Measurements from ENCODE around the gene PSMD13.

The PSMD13 gene

DNA sequence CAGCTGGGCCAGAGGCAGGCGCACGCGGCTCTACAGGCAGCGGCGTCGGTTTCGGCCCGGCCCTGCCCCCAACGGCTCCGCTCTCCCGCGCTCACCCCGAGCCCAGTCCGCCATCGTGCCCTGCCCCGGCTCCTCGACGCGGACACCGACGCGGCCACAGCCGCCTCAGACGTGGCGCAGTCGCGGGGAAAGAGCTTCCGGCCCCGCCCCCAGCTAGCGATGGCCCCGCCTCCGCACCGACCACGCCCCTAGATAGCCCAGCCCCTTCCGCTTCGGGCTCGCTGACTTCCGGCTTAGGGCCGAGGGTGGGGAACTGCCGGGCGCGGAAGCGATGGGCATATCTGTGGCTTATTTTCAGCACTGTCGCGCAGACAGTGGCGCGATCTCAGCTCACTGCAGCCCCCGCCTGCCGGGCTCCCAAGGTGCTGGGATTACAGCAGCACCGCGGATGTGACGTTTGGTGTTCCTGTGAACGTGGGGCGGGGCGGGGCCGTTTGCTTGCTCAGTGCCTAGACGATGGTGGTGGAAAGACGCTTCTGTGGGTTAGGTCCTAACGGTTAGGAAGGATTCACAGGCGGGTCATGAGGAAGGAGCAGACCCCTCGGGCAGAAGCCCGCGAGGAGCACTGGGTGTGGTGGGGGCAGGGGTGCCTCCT is 29.4 kb upstream of the PSMD13 start, which contains the start of the genes BET1L and RIC8A:
Gene BET1L, minus strand, starts transcription at position 192 of the 655 bp plus-strand sequence. Its CDS starts 78 bp downstream, at position 114.
Gene RIC8A, plus strand, starts transcription at position 501 of the 655 bp plus-strand sequence. CDS start 1,147 bp downstream, outside the sequence.
- Histone ChIP-seq H3K14ac (ENCODE audit: low read length) (peak within 1 kb of the TSS; percentile 59), H2AK5ac (ENCODE audit: low read depth, low read length) (peak within 1 kb of the TSS; percentile 73), H3K9me3 (replicated peaks in 1 of 2; ENCODE audit: control insufficient read depth in 2 of 2, insufficient read depth in 1 of 2, low read depth in 1 of 2, low read length in 2 of 2) (no peaks in the 10 kb centered on the region), H3K4me2 (ENCODE audit: insufficient read depth, low read length, poor library complexity, severe bottlenecking) (peak within 1 kb of the TSS; percentile 91), H3K4me3 (ENCODE audit: low read length in 2 of 2) (peak within 1 kb of the TSS; percentile 91 to 97), H3K27me3 (ENCODE audit: control insufficient read depth in 3 of 3, insufficient read depth in 3 of 3, low read depth in 1 of 3, low read length in 3 of 3) (no peaks in the 10 kb centered on the region), H4K91ac (ENCODE audit: low read depth, low read length, poor library complexity) (peak within 1 kb of the TSS; percentile 89), H3K36me3 (replicated peaks in 1 of 2; ENCODE audit: control insufficient read depth in 2 of 2, insufficient read depth in 2 of 2, low read length in 2 of 2) (peaks cover 50 to 59% of the 10 kb centered on the region in 2 donors), H3K23ac (ENCODE audit: low read depth, low read length, poor library complexity) (peak within 1 kb of the TSS; percentile 97), H2BK5ac (ENCODE audit: low read length) (peak within 1 kb of the TSS; percentile 85), H3K18ac (ENCODE audit: low read length) (peak within 1 kb of the TSS; percentile 89), H3K9ac (ENCODE audit: low read depth, low read length, poor library complexity) (peak within 1 kb of the TSS; percentile 95), H3K4ac (ENCODE audit: low read length) (no peak within 1 kb of the TSS), H3K4me1 (ENCODE audit: control insufficient read depth in 2 of 2, insufficient read depth in 1 of 2, low read depth in 1 of 2, low read length in 2 of 2) (peaks cover 15 to 18% of the 10 kb centered on the region in 2 donors), H2BK12ac (ENCODE audit: low read length) (no peak within 1 kb of the TSS), H2BK15ac (ENCODE audit: low read length) (peak within 1 kb of the TSS; percentile 69), H4K8ac (ENCODE audit: low read depth, low read length) (no peak within 1 kb of the TSS), H3K27ac (replicated peaks; ENCODE audit: low read length) (peak within 1 kb of the TSS; percentile 94), H2AFZ (ENCODE audit: low read length) (peak within 1 kb of the TSS; percentile 85), H3K79me1 (ENCODE audit: low read depth, low read length) (peaks cover 31% of the 10 kb centered on the region), H2BK120ac (ENCODE audit: low read depth, low read length) (peak within 1 kb of the TSS; percentile 63)
- DNase-seq (ENCODE audit: low spot score) = peak; percentile 93
- WGBS, 2 donors (ENCODE audit: extremely low coverage in 2 of 2, insufficient read length in 2 of 2, insufficient replicate concordance in 1 of 2) = no CpG with 5 or more reads among the region's 63 CpGs

- peak overlapping the region; percentile 63 for H2BK120ac ChIP-seq (ENCODE audit: low read depth, low read length)
- H3K36me3 ChIP-seq (replicated peaks in 1 of 2; ENCODE audit: control insufficient read depth in 2 of 2, insufficient read depth in 2 of 2, low read length in 2 of 2) = peaks cover 55 to 64% of the 10 kb centered on the region in 2 donors
- H3K9me3 ChIP-seq (replicated peaks in 1 of 2; ENCODE audit: control insufficient read depth in 2 of 2, insufficient read depth in 1 of 2, low read depth in 1 of 2, low read length in 2 of 2) = no peaks in the 10 kb centered on the region
- H3K27ac ChIP-seq (replicated peaks; ENCODE audit: low read length) = peak overlapping the region; percentile 94
- no peak for DNase-seq (ENCODE audit: low spot score)
- peak overlapping the region; percentile 95 for H3K9ac ChIP-seq (ENCODE audit: low read depth, low read length, poor library complexity)
- H3K18ac ChIP-seq (ENCODE audit: low read length) = peak overlapping the region; percentile 89
- peak overlapping the region; percentile 12 for H2AK5ac ChIP-seq (ENCODE audit: low read depth, low read length)
- no CpG with 5 or more reads among the region's 27 CpGs for WGBS, 2 donors (ENCODE audit: extremely low coverage in 2 of 2, insufficient read length in 2 of 2, insufficient replicate concordance in 1 of 2)
- H4K8ac ChIP-seq (ENCODE audit: low read depth, low read length) = no peak overlapping the region
- H3K27me3 ChIP-seq (ENCODE audit: control insufficient read depth in 3 of 3, insufficient read depth in 3 of 3, low read depth in 1 of 3, low read length in 3 of 3) = no peaks in the 10 kb centered on the region
- no peak overlapping the region for H3K14ac ChIP-seq (ENCODE audit: low read length)
- H2BK15ac ChIP-seq (ENCODE audit: low read length) = peak overlapping the region; percentile 69
- H2BK5ac ChIP-seq (ENCODE audit: low read length) = peak overlapping the region; percentile 85
- H3K79me1 ChIP-seq (ENCODE audit: low read depth, low read length) = peaks cover 33% of the 10 kb centered on the region
- peak overlapping the region; percentile 89 for H4K91ac ChIP-seq (ENCODE audit: low read depth, low read length, poor library complexity)
- peaks cover 15 to 18% of the 10 kb centered on the region in 2 donors for H3K4me1 ChIP-seq (ENCODE audit: control insufficient read depth in 2 of 2, insufficient read depth in 1 of 2, low read depth in 1 of 2, low read length in 2 of 2)
- H3K23ac ChIP-seq (ENCODE audit: low read depth, low read length, poor library complexity) = peak overlapping the region; percentile 97
- peak overlapping the region; percentile 91 for H3K4me2 ChIP-seq (ENCODE audit: insufficient read depth, low read length, poor library complexity, severe bottlenecking)
- peak overlapping the region; percentile 88 to 91 for H3K4me3 ChIP-seq (ENCODE audit: low read length in 2 of 2)
- H2AFZ ChIP-seq (ENCODE audit: low read length) = peak overlapping the region; percentile 85
- H3K4ac ChIP-seq (ENCODE audit: low read length) = no peak overlapping the region
- H2BK12ac ChIP-seq (ENCODE audit: low read length) = no peak overlapping the region
Observed at GRCh38 chr11:207863-208180, 29.0 kb upstream of the PSMD13 start.

DNA sequence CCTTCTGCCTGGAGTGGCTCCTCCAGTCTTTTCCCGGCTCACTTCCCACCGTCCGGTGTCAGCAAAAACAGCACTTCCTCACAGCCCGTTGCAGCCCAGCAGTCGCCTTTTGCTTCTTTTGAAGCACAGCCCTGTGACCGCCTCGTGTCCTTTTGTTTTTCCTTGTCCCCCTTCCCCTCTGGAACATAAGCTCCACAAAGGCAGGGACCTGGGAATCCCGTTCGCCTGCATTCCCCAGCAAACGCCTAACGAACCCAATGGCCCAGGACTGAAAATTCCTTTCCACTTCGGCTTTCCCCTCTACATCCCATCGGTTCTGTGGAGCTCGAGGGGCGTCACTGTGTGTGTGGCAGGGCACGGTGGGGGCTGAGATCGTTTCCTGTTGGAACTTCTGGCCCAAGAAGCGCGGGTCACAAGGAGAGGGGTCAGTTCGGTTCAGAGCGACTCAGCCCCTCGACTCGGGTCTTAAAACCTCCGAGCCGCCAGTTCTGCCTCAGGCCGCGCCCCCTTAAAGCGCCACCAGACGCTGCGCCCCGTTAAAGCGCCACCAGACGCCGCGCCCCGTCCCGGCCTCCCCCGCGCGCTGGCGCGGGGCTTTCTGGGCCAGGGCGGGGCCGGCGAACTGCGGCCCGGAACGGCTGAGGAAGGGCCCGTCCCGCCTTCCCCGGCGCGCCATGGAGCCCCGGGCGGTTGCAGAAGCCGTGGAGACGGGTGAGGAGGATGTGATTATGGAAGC is 28.4 kb upstream of the PSMD13 start:
- Histone ChIP-seq H3K27ac (replicated peaks; ENCODE audit: low read length) (peak overlapping the region; percentile 94), H3K14ac (ENCODE audit: low read length) (no peak overlapping the region)

DNA sequence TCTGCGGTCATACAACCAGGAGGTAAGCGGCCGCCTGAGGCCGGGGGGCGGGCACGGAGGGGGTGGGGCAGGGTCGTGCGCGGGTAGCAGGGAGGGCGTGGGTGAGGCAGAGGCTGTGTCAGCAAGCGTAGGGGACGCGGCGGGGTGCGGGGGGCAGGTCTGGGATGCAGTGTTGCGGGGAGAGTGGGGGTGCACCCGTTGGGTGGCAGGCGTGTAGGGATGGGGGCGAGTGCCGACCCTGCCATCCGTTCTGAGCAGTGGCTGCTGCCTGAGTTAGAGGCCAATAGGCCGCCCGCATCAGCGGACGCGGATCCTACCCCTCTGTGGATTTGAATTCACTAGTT is 27.9 kb upstream of the PSMD13 start:
- H2BK15ac ChIP-seq (ENCODE audit: low read length) = no peak overlapping the region
- H2BK120ac ChIP-seq (ENCODE audit: low read depth, low read length) = no peak overlapping the region
- peak overlapping the region; percentile 85 for H2BK5ac ChIP-seq (ENCODE audit: low read length)
- no peak overlapping the region for H3K4ac ChIP-seq (ENCODE audit: low read length)
- no peak overlapping the region for H2BK12ac ChIP-seq (ENCODE audit: low read length)
- peak overlapping the region; percentile 75 for H2AFZ ChIP-seq (ENCODE audit: low read length)
- H3K9ac ChIP-seq (ENCODE audit: low read depth, low read length, poor library complexity) = peak overlapping the region; percentile 97
- H3K18ac ChIP-seq (ENCODE audit: low read length) = peak overlapping the region; percentile 90
- H3K27ac ChIP-seq (replicated peaks; ENCODE audit: low read length) = no peak overlapping the region
- peak overlapping the region; percentile 87 for H3K23ac ChIP-seq (ENCODE audit: low read depth, low read length, poor library complexity)
- H3K36me3 ChIP-seq (replicated peaks in 1 of 2; ENCODE audit: control insufficient read depth in 2 of 2, insufficient read depth in 2 of 2, low read length in 2 of 2) = peaks cover 55 to 68% of the 10 kb centered on the region in 2 donors
- peak overlapping the region; percentile 71 for H3K4me2 ChIP-seq (ENCODE audit: insufficient read depth, low read length, poor library complexity, severe bottlenecking)
- no peaks in the 10 kb centered on the region for H3K9me3 ChIP-seq (replicated peaks in 1 of 2; ENCODE audit: control insufficient read depth in 2 of 2, insufficient read depth in 1 of 2, low read depth in 1 of 2, low read length in 2 of 2)
- peak overlapping the region; percentile 89 to 91 for H3K4me3 ChIP-seq (ENCODE audit: low read length in 2 of 2)
- no peak overlapping the region for H4K91ac ChIP-seq (ENCODE audit: low read depth, low read length, poor library complexity)
- DNase-seq (ENCODE audit: low spot score) = no peak
- H3K27me3 ChIP-seq (ENCODE audit: control insufficient read depth in 3 of 3, insufficient read depth in 3 of 3, low read depth in 1 of 3, low read length in 3 of 3) = no peaks in the 10 kb centered on the region
- peaks cover 15 to 18% of the 10 kb centered on the region in 2 donors for H3K4me1 ChIP-seq (ENCODE audit: control insufficient read depth in 2 of 2, insufficient read depth in 1 of 2, low read depth in 1 of 2, low read length in 2 of 2)
- H2AK5ac ChIP-seq (ENCODE audit: low read depth, low read length) = peak overlapping the region; percentile 64
- no CpG with 5 or more reads among the region's 26 CpGs for WGBS, 2 donors (ENCODE audit: extremely low coverage in 2 of 2, insufficient read length in 2 of 2, insufficient replicate concordance in 1 of 2)
- no peak overlapping the region for H4K8ac ChIP-seq (ENCODE audit: low read depth, low read length)
- peaks cover 32% of the 10 kb centered on the region for H3K79me1 ChIP-seq (ENCODE audit: low read depth, low read length)
- no peak overlapping the region for H3K14ac ChIP-seq (ENCODE audit: low read length)

More for the DNA sequence above, 28.4 kb upstream of the PSMD13 start:
- Histone ChIP-seq H3K36me3 (replicated peaks in 1 of 2; ENCODE audit: control insufficient read depth in 2 of 2, insufficient read depth in 2 of 2, low read length in 2 of 2) (peaks cover 57 to 68% of the 10 kb centered on the region in 2 donors), H3K23ac (ENCODE audit: low read depth, low read length, poor library complexity) (peak overlapping the region; percentile 97), H3K4me3 (ENCODE audit: low read length in 2 of 2) (peak overlapping the region; percentile 89 to 91), H3K27me3 (ENCODE audit: control insufficient read depth in 3 of 3, insufficient read depth in 3 of 3, low read depth in 1 of 3, low read length in 3 of 3) (no peaks in the 10 kb centered on the region), H3K4ac (ENCODE audit: low read length) (no peak overlapping the region), H2AK5ac (ENCODE audit: low read depth, low read length) (peak overlapping the region; percentile 12), H3K4me1 (ENCODE audit: control insufficient read depth in 2 of 2, insufficient read depth in 1 of 2, low read depth in 1 of 2, low read length in 2 of 2) (peaks cover 15 to 18% of the 10 kb centered on the region in 2 donors), H2BK12ac (ENCODE audit: low read length) (no peak overlapping the region), H2BK5ac (ENCODE audit: low read length) (peak overlapping the region; percentile 85), H4K8ac (ENCODE audit: low read depth, low read length) (no peak overlapping the region), H3K4me2 (ENCODE audit: insufficient read depth, low read length, poor library complexity, severe bottlenecking) (peak overlapping the region; percentile 91), H2BK120ac (ENCODE audit: low read depth, low read length) (peak overlapping the region; percentile 63), H4K91ac (ENCODE audit: low read depth, low read length, poor library complexity) (no peak overlapping the region), H3K9ac (ENCODE audit: low read depth, low read length, poor library complexity) (peak overlapping the region; percentile 97), H3K9me3 (replicated peaks in 1 of 2; ENCODE audit: control insufficient read depth in 2 of 2, insufficient read depth in 1 of 2, low read depth in 1 of 2, low read length in 2 of 2) (no peaks in the 10 kb centered on the region), H3K18ac (ENCODE audit: low read length) (peak overlapping the region; percentile 90), H2AFZ (ENCODE audit: low read length) (peak overlapping the region; percentile 85), H2BK15ac (ENCODE audit: low read length) (no peak overlapping the region), H3K79me1 (ENCODE audit: low read depth, low read length) (peaks cover 33% of the 10 kb centered on the region)
- peak; percentile 78 for DNase-seq (ENCODE audit: low spot score)
- WGBS, 2 donors (ENCODE audit: extremely low coverage in 2 of 2, insufficient read length in 2 of 2, insufficient replicate concordance in 1 of 2) = no CpG with 5 or more reads among the region's 57 CpGs
